Esophagus (tissue), 2 donors: ENCODE measurements around the gene MAP3K9. TPM values are rescaled to one million over a fixed set of nuclear protein-coding genes. Genes with fewer than 3 reads are reported as not detected.

Experiments used
- H3K27ac ChIP-seq, 2 donors: one replicate each; pipeline ENCODE4 v1.5.1; 2013; ENCODE audit warnings: low read depth in 2 of 2, mild to moderate bottlenecking in 2 of 2, inconsistent platforms in 1 of 2, low read length in 1 of 2, moderate library complexity in 1 of 2
- H3K27me3 ChIP-seq, 2 donors: one replicate each; pipeline ENCODE4 v1.6.1; 2013; ENCODE audit warnings: low read length in 2 of 2, control low read depth in 1 of 2, mild to moderate bottlenecking in 1 of 2; ENCODE audit not compliant: insufficient read depth in 2 of 2, control insufficient read depth in 1 of 2
- H3K36me3 ChIP-seq, 2 donors: one replicate each; pipeline ENCODE4 v1.6.1; 2013; ENCODE audit warnings: low read length in 1 of 2; ENCODE audit not compliant: control insufficient read depth in 2 of 2, insufficient read depth in 2 of 2
- H3K4me1 ChIP-seq, 2 donors: one replicate each; pipeline ENCODE4 v1.6.1; 2013; ENCODE audit warnings: low read length in 1 of 2; ENCODE audit not compliant: control insufficient read depth in 2 of 2, insufficient read depth in 2 of 2
- H3K4me3 ChIP-seq, 2 donors: one replicate each; pipeline ENCODE4 v1.5.1; 2013; ENCODE audit warnings: low read length in 2 of 2, mild to moderate bottlenecking in 2 of 2, low read depth in 1 of 2, moderate library complexity in 1 of 2
- H3K9me3 ChIP-seq, 2 donors: one replicate each; pipeline ENCODE4 v1.6.1; 2013; ENCODE audit warnings: mild to moderate bottlenecking in 2 of 2, low read depth in 1 of 2, low read length in 1 of 2, moderate library complexity in 1 of 2; ENCODE audit not compliant: control insufficient read depth in 2 of 2, insufficient read depth in 1 of 2
- WGBS, 2 donors: extraction: QIAGEN DNeasy Blood & Tissue Kit; methylation state at CpG; one replicate each; pipeline ENCODE4 v1.1.7; 2013; 5-methylcytosine and 5-hydroxymethylcytosine counted together
- polyA plus RNA-seq, 2 donors: library from polyadenylated mRNA; stranded (reverse); fragments of 200-250 nt; gene quantifications; one replicate each; pipeline ENCODE4 v1.2.3, GENCODE V29; 2013
- donor health status: healthy with polysubstance abuse.
- donor health status: Bipolar disorder and iron deficiency.

The MAP3K9 gene
- polyA plus RNA-seq, 2 donors = 4.2 to 11.6 TPM

DNA sequence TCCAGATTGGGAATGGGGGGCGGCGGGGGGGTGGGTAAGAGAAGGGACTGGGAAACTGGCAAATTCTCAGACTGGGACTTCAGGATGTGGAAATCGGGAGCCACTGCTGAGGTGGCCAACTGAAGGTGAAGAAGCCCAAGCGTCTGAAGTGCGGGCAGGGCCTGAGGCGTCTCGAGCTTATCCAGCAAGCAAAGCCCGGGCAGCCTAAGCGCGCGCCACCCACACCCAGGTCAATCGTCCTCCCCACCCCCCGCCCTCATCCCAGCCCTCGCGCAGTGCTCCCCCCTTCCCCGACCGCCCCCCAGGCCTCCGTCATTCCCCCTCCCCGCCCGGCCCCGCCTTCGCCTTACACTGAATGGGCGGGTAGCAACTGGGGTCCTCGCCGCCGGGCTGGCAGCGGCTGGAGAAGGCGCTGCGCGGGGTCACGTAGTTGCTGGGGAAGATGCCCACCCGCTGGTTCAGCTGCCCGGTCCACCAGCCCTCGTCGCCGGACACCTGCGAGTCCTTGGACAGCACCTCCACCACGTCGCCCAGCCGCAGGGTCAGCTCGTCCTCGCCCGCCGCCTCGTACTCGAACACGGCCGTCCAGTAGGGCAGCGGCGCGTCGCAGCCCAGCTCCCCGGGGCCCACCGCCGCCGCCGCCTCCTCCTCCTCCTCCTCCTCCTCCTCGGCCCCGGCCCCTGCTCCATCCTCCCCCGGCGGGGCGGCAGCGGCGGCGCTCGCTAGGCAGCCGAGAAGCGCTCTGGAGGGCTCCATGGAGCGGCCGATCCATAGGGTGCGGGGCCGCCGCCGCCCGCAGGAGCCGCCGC, 693 bp downstream of the MAP3K9 start:
- WGBS, 2 donors = 1% methylated on average over 51 to 77 of the region's 77 CpGs

DNA sequence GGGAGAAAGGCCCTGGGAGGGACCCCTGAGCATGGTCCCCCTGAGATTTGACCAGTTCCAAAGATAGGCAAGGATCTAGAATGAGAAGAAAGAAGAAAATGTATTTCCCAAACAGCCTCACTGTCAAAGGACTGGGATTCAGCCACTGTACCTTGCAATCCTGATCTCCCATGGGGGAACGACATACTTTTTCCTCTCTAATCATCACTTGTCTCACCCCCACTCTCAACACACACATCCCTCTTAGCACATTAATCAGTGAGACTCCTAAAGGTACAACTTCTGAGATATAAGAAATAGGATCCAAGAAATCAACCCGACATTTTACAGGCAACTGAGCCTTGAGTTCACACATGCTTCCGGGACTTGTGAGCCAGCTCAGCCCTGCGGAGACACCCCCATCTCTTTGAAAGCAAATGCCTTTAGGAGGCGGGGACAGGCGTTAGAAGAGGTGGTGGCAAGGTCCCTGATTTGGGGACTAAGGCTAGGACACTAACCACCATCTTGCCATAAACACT, 1.4 kb downstream of the MAP3K9 start:
- H3K4me3 ChIP-seq = peak overlapping the region; percentile 73 to 94
- no peaks in the 10 kb centered on the region for H3K9me3 ChIP-seq
- H3K36me3 ChIP-seq = no peaks in the 10 kb centered on the region
- H3K4me1 ChIP-seq = no peaks in the 10 kb centered on the region
- H3K27ac ChIP-seq = peak overlapping the region; percentile 87 to 88
- 9 to 12% methylated on average over 6 of the region's 6 CpGs for WGBS, 2 donors
- H3K27me3 ChIP-seq = no peaks in the 10 kb centered on the region

More for the DNA sequence above, 693 bp downstream of the MAP3K9 start:
- no peaks in the 10 kb centered on the region for H3K4me1 ChIP-seq
- H3K27ac ChIP-seq = peak overlapping the region; percentile 87 to 88
- H3K9me3 ChIP-seq = no peaks in the 10 kb centered on the region
- no peaks in the 10 kb centered on the region for H3K27me3 ChIP-seq
- no peaks in the 10 kb centered on the region for H3K36me3 ChIP-seq
- peak overlapping the region; percentile 73 to 94 for H3K4me3 ChIP-seq

DNA sequence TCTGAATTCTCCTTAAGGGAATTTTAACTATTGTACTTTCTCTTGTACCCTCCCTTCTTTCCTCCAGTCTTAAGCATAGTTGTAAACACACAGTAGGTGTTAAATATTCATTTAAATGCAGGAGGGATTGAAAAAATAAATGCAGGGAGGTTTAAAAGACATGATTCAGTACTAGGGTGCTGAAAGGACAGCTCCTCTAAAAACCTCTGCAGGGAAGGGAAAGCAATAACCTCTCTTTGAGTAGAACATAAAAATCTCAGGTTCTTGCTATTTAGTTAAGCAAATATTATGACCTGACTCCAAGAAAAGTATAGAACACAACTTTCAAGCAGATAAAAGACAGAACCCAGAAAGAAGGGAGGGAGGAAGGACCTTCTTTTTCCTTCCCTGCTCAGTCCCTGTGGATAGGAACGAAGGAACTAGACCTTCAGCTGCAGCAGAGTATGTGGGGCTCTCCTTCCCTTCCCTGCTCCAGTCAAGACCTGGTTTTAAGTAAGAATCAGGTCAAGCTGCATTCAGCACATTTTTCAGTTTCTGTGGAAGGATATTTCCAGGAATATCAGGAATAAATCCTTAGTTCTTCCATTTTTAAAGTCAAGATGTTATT, 4.7 kb downstream of the MAP3K9 start:
- H3K4me3 ChIP-seq = no peak overlapping the region
- no peaks in the 10 kb centered on the region for H3K27me3 ChIP-seq
- no peak overlapping the region for H3K27ac ChIP-seq
- 91 to 92% methylated on average over 1 of the region's 1 CpG for WGBS, 2 donors
- no peaks in the 10 kb centered on the region for H3K9me3 ChIP-seq
- H3K4me1 ChIP-seq = peaks cover 0 to 2% of the 10 kb centered on the region in 2 donors
- peaks cover 1 to 8% of the 10 kb centered on the region in 2 donors for H3K36me3 ChIP-seq

DNA sequence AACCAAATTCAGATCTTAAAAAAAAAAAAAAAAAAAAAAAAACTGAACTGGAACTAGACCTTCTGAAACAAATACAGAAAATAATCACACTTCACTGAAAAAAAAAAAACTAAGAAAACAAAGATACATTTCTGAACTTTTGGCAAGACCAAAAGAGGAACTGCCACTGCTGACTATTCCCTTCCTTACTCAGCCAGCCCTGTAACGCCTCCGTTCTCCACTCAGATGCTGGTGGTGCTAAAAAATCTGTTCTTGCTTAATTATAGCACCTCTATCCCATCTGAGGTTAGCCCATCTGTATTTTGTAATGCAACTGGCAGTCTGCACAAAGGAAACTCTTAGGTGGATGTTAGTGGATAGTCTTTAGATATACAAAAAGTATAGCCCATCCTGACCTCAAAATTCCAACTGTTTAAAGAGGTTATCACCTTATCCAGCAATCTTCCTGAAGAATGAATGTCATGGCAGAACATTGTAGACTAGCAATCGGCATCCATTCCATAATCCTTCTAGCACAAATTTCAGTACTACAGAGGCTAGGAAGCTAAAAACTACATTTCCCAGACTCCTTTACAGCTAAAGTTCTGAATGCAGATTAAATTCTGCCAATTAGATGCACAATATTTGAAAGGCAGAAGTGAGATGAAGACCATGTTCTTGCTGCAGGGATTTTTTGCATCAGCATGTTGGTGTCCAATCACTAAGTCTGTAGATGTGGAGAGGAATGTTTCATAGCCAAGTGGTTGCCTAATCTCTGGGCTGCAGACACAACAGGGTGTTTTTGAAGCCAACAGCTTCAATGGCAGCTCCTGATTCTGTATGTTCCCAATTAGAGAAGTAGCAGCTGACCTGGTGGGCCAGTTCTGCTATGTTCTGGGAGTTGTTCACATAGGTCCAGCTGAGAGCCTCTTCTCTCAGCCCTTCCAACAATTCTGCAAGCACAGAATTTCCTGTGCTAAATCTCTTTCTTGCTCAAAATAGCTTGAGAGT, 5.7 kb downstream of the MAP3K9 start:
- no peak overlapping the region for H3K4me3 ChIP-seq
- H3K9me3 ChIP-seq = no peaks in the 10 kb centered on the region
- H3K27me3 ChIP-seq = no peaks in the 10 kb centered on the region
- H3K4me1 ChIP-seq = peaks cover 0 to 2% of the 10 kb centered on the region in 2 donors
- no peak overlapping the region for H3K27ac ChIP-seq
- WGBS, 2 donors = 91 to 92% methylated on average over 3 of the region's 3 CpGs
- H3K36me3 ChIP-seq = peaks cover 2 to 8% of the 10 kb centered on the region in 2 donors

DNA sequence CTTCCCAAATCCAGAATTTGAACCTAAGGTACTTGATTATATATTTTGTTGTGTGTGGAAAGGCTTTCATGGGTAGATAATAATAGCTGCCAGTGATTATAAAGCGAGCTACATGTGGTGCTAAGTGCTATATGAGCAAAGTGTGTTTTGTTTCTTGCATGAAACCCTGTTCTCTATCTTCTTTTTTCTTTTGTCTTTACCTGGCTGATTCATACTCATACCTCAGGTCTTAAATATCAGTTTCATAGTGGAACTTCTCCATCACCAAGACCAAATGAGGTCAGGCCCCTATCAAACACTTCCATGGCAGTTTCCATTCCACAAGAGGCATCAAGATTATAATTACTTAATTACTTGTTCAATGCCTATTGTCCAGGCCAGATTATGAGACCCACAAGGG, 6.9 kb downstream of the MAP3K9 start:
- Histone ChIP-seq H3K27ac (no peak overlapping the region), H3K4me3 (no peak overlapping the region), H3K4me1 (peaks cover 0 to 2% of the 10 kb centered on the region in 2 donors), H3K36me3 (peaks cover 2 to 8% of the 10 kb centered on the region in 2 donors), H3K9me3 (no peaks in the 10 kb centered on the region), H3K27me3 (no peaks in the 10 kb centered on the region)
- WGBS, 2 donors = 80 to 90% methylated on average over 1 of the region's 1 CpG

DNA sequence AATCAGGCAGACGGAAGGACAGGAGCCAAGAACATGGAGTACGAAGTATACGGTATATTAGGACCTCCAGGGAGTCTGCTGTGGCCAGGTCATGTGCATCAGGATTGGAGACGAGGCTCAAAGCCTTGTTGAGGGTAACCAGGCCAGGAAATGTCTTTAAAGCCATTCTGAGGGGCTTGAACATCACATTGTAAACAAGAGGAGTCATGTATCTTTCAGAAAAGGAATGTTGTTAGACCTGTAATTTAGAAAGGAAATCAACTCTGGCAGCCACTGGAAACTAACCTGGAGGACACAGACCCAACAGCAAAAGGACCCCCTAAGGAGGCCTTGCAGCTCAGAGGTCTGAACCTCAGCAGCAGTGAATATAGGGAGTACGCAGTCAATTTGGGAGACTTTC, 7.5 kb downstream of the MAP3K9 start:
- H3K9me3 ChIP-seq = no peaks in the 10 kb centered on the region
- H3K27ac ChIP-seq = no peak overlapping the region
- no peak overlapping the region for H3K4me3 ChIP-seq
- no peaks in the 10 kb centered on the region for H3K27me3 ChIP-seq
- 80 to 84% methylated on average over 5 of the region's 5 CpGs for WGBS, 2 donors
- H3K4me1 ChIP-seq = peaks cover 0 to 2% of the 10 kb centered on the region in 2 donors
- peaks cover 2 to 8% of the 10 kb centered on the region in 2 donors for H3K36me3 ChIP-seq

DNA sequence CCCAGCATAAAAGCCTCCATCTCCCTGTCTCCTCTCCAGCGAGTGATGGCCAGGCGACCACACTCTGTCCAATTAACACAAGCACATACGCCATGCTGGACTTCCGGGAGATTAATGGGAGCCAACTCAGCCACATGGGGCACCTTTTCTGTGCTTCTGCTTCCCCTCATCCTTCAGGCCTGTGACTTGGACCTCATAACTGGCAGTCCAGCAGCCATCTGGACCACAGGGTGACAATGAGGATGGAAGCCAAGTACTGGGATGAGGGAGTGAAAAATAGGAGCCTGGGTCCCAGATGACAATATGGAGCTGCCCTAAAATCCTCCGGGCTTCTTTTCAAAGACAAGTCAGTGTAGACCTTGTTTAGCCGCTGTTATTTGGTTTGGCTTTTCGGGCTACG, 12.8 kb downstream of the MAP3K9 start:
- no peaks in the 10 kb centered on the region for H3K4me1 ChIP-seq
- H3K4me3 ChIP-seq = no peak overlapping the region
- no peaks in the 10 kb centered on the region for H3K9me3 ChIP-seq
- H3K27me3 ChIP-seq = no peaks in the 10 kb centered on the region
- peaks cover 7 to 16% of the 10 kb centered on the region in 2 donors for H3K36me3 ChIP-seq
- no peak overlapping the region for H3K27ac ChIP-seq
- WGBS, 2 donors = 97% methylated on average over 8 of the region's 8 CpGs

DNA sequence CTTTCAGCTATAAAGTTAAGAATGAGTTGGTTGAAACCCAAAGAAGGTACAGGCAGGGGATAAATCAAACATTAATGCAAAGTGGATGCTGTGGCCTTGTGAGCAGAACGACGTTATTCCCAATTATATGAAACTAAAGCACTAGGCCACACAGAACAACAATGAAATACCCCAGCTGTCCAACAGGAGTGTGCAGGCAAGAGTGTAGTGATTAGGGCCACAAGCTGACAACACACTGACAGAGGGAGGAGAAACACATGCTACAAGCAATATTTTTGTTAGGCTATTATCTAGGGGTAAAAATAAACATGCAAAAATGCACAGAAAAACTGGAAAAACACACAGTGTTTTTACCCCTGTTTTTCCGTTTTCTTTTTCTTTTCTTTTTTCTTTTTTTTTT, 15.0 kb downstream of the MAP3K9 start:
- Histone ChIP-seq H3K4me1 (no peaks in the 10 kb centered on the region), H3K4me3 (no peak overlapping the region), H3K9me3 (no peaks in the 10 kb centered on the region), H3K36me3 (peaks cover 6 to 11% of the 10 kb centered on the region in 2 donors), H3K27me3 (no peaks in the 10 kb centered on the region), H3K27ac (no peak overlapping the region)
- WGBS, 2 donors = 69 to 74% methylated on average over 3 of the region's 3 CpGs

DNA sequence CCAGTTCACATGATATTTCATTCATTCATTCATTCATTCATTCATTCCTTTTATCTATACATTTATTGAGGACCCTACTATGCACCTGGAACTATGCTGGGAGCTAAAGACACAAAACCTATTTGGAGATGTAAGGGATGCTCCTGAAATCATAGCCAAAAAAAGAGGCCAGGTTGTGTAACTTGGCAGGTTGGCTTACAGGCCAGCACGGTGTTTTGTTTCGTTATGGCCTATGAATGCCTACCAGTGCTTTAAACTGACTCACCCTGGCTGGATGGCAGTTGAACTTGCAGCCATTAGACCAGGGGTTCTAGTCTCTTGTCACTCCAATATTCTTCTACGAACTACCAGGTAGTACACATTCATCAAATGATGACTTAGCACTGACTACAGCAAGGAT, 15.7 kb downstream of the MAP3K9 start:
- Histone ChIP-seq H3K36me3 (peaks cover 6 to 11% of the 10 kb centered on the region in 2 donors), H3K27me3 (no peaks in the 10 kb centered on the region), H3K9me3 (no peaks in the 10 kb centered on the region), H3K4me3 (no peak overlapping the region), H3K27ac (no peak overlapping the region), H3K4me1 (peaks cover 0 to 3% of the 10 kb centered on the region in 2 donors)
- WGBS, 2 donors = 70 to 93% methylated on average over 3 of the region's 3 CpGs
